NCI-H2196 treated with DMSO at 0.1 percent for 48 hours (cell line): ENCODE data around the gene ADI1.
"Not testable (repeated sequence)": the region's sequence is repeated elsewhere in the genome, so short reads cannot be mapped to it uniquely, and the experiment has no call there.

Source experiments
- DNase-seq: peaks from one replicate; lab custom pipeline; 2025; ENCODE audit not compliant: unreplicated experiment; lab: John Stamatoyannopoulos, UW

The ADI1 gene

GRCh38 chr2:3529316-3530025, 10.1 kb upstream of the ADI1 start:
- DNase-seq = no peak

GRCh38 chr2:3527886-3528785, 8.8 kb upstream of the ADI1 start:
- DNase-seq = no peak

- DNase-seq = no peak
These were observed 7.5 kb upstream of the ADI1 start for GRCh38 chr2:3526871-3527270.

- DNase-seq = no peak
These were observed 4.3 kb upstream of the ADI1 start for GRCh38 chr2:3523551-3524041.

GRCh38 chr2:3522961-3523421, 3.7 kb upstream of the ADI1 start:
- no peak for DNase-seq

- DNase-seq = no peak
These were observed 1.3 kb upstream of the ADI1 start for GRCh38 chr2:3520591-3520990.

GRCh38 chr2:3518496-3519254, 656 bp downstream of the ADI1 start:
- peak; percentile 94 for DNase-seq

- no peak for DNase-seq
These were observed 1.3 kb downstream of the ADI1 start for GRCh38 chr2:3517948-3518495.

- no peak for DNase-seq
These were observed 2.5 kb downstream of the ADI1 start for GRCh38 chr2:3516831-3517230.

GRCh38 chr2:3515438-3515837, 3.9 kb downstream of the ADI1 start:
- not testable (repeated sequence) for DNase-seq

- DNase-seq = no peak
These were observed 6.1 kb downstream of the ADI1 start for GRCh38 chr2:3513026-3513810.

GRCh38 chr2:3512086-3512485, 7.2 kb downstream of the ADI1 start:
- no peak for DNase-seq

- no peak for DNase-seq
These were observed 13.6 kb downstream of the ADI1 start for GRCh38 chr2:3505771-3506170.

- DNase-seq = no peak
These were observed 14.6 kb downstream of the ADI1 start for GRCh38 chr2:3504741-3505140.

GRCh38 chr2:3503483-3503882, 15.8 kb downstream of the ADI1 start:
- DNase-seq = no peak

GRCh38 chr2:3503046-3503445, 16.3 kb downstream of the ADI1 start:
- DNase-seq = no peak

- no peak for DNase-seq
These were observed 18.9 kb downstream of the ADI1 start for GRCh38 chr2:3500326-3500899.

GRCh38 chr2:3498783-3499394, 20.4 kb downstream of the ADI1 start:
- no peak for DNase-seq

GRCh38 chr2:3496708-3497080, 22.6 kb downstream of the ADI1 start:
- DNase-seq = not testable (repeated sequence)
